ENCODE data around the gene VEPH1. TPM values are rescaled to one million over a fixed set of nuclear protein-coding genes. Genes with fewer than 3 reads are reported as not detected.

Gene VEPH1
- total RNA-seq, 1 experiment from 2014 or later, result 2.4 TPM

DNA sequence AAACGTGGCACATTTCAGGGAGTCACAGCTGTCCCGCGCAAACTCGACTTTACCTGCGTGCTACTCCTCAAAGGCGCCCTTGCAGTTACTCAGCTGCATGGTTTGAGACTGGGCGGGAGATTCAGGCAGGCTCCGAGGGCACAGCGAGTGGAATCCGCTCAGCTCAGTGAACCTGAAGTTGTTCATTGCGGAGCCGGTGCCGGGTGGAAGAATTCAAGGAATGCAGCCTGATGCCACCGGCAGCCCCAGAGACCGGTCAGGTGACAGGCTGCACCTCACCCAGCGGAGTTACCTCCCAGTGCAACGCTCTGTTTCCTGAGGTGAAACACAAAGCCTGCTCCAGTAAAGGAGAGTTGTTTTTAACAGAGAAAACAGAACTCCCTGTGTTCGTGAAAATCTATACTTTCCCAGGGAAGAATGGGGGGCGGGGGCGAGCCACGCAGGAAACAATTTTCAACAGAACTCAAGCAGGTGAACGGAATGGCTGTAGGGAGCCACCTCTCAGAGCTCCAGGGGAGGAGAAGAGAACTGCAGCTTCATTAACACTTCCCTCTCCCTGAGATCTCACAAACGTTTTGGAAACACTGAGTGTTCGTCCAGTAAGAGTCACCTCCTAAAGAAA lies 3.8 kb downstream of the VEPH1 start:
- ChIA-PET CTCF (interaction anchor here (0.6 to 11.6 kb wide), 11 partner anchors 16 to 1489 kb away, joined by 3 to 282 read pairs (median 3); partner anchors contain the start of gene PTX3), POLR2A (interaction anchor here (0.6 to 2.9 kb wide), 12 partner anchors 9 to 1970 kb away, joined by 3 to 20 read pairs (median 4); partner anchors contain the start of gene PTX3)
- intact Hi-C loops (cut with micrococcal nuclease), result no loop called here
- H3K4me1 Mint-ChIP-seq (ENCODE audit: insufficient read depth, unreplicated experiment), result peaks cover 21% of the 10 kb centered on the region
- no TSS peak for BruUV-seq (replicated peaks)
- peak; percentile 49 for DNase-seq (ENCODE audit: unreplicated experiment)
- H3K27me3 Mint-ChIP-seq (ENCODE audit: insufficient read depth, unreplicated experiment), result no peaks in the 10 kb centered on the region
- H3K4me3 Mint-ChIP-seq (ENCODE audit: unreplicated experiment), result peak overlapping the region; percentile 81
- H3K36me3 Mint-ChIP-seq (ENCODE audit: insufficient read depth, unreplicated experiment), result no peaks in the 10 kb centered on the region
- TF ChIP-seq, protein P1, sequence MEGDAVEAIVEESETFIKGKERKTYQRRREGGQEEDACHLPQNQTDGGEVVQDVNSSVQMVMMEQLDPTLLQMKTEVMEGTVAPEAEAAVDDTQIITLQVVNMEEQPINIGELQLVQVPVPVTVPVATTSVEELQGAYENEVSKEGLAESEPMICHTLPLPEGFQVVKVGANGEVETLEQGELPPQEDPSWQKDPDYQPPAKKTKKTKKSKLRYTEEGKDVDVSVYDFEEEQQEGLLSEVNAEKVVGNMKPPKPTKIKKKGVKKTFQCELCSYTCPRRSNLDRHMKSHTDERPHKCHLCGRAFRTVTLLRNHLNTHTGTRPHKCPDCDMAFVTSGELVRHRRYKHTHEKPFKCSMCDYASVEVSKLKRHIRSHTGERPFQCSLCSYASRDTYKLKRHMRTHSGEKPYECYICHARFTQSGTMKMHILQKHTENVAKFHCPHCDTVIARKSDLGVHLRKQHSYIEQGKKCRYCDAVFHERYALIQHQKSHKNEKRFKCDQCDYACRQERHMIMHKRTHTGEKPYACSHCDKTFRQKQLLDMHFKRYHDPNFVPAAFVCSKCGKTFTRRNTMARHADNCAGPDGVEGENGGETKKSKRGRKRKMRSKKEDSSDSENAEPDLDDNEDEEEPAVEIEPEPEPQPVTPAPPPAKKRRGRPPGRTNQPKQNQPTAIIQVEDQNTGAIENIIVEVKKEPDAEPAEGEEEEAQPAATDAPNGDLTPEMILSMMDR (IDR thresholded peaks at IDR 0.05; ENCODE audit: unreplicated experiment), result no peak
- no peaks in the 10 kb centered on the region for H3K9me3 Mint-ChIP-seq (ENCODE audit: unreplicated experiment)
- peak overlapping the region; percentile 82 for H3K27ac Mint-ChIP-seq (ENCODE audit: low read depth, unreplicated experiment)

DNA sequence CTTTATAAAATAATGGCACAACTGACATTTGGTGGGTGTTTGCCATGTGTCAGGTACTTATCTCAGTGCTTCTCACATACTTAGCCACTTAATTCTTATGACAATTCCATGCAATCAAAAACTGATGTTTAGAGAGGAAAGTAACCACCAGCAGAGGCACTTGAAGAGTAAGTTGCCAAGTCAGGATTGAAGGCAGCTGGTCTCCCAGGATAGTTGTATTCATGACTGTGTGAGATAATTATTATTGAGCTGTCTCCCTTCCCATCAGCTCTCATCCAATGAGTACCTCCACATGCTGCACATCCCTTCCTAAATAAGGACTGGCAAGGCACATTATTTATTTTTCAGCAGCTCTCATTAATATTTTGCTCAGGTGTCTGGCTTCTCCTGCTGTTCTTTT lies 4.8 kb downstream of the VEPH1 start:
- intact Hi-C loops (cut with micrococcal nuclease), result no loop called here
- no peak for DNase-seq (ENCODE audit: unreplicated experiment)
- H3K4me3 Mint-ChIP-seq (ENCODE audit: unreplicated experiment), result no peak overlapping the region
- TF ChIP-seq, protein P1 (IDR thresholded peaks at IDR 0.05; ENCODE audit: unreplicated experiment), result no peak
- CTCF ChIA-PET, result interaction anchor here (0.6 to 11.6 kb wide), 9 partner anchors 34 to 1374 kb away, joined by 3 to 282 read pairs (median 4); no protein-coding TSS in a partner anchor
- H3K27ac Mint-ChIP-seq (ENCODE audit: low read depth, unreplicated experiment), result no peak overlapping the region
- H3K4me1 Mint-ChIP-seq (ENCODE audit: insufficient read depth, unreplicated experiment), result peaks cover 27% of the 10 kb centered on the region
- H3K36me3 Mint-ChIP-seq (ENCODE audit: insufficient read depth, unreplicated experiment), result no peaks in the 10 kb centered on the region
- POLR2A ChIA-PET, result interaction anchor here (2.0 to 2.9 kb wide), 3 partner anchors 34 to 338 kb away, joined by 8 to 20 read pairs (median 14); no protein-coding TSS in a partner anchor
- H3K9me3 Mint-ChIP-seq (ENCODE audit: unreplicated experiment), result no peaks in the 10 kb centered on the region
- no TSS peak for BruUV-seq (replicated peaks)
- no peaks in the 10 kb centered on the region for H3K27me3 Mint-ChIP-seq (ENCODE audit: insufficient read depth, unreplicated experiment)

DNA sequence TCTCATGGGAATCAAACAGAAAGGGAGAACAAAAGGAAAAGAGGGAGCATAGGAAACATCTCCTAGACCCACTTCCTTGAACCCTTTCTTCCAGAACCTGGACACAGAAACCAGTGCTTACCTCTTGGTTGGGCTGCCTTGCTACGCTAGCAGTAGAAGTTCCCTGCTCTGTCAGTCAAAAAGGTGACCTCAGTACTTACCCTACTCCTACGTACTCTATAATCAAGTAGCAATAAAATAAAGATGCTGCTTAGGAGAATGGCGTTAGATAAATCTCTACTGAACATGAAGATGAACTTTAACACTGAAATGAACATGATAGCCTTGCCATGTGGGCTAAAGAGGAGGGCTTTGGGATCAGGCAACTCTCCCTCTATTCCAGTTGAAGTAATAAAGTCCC lies 7.4 kb downstream of the VEPH1 start:
- Mint-ChIP-seq H3K36me3 (ENCODE audit: insufficient read depth, unreplicated experiment) (no peaks in the 10 kb centered on the region), H3K27ac (ENCODE audit: low read depth, unreplicated experiment) (no peak overlapping the region), H3K4me1 (ENCODE audit: insufficient read depth, unreplicated experiment) (peaks cover 30% of the 10 kb centered on the region), H3K4me3 (ENCODE audit: unreplicated experiment) (no peak overlapping the region), H3K9me3 (ENCODE audit: unreplicated experiment) (no peaks in the 10 kb centered on the region), H3K27me3 (ENCODE audit: insufficient read depth, unreplicated experiment) (no peaks in the 10 kb centered on the region)
- CTCF ChIA-PET, result interaction anchor here (0.5 to 11.6 kb wide), 7 partner anchors 12 to 1293 kb away, joined by 3 to 282 read pairs (median 4); no protein-coding TSS in a partner anchor
- BruUV-seq (replicated peaks), result no TSS peak
- TF ChIP-seq, protein P1 (IDR thresholded peaks at IDR 0.05; ENCODE audit: unreplicated experiment), result no peak
- POLR2A ChIA-PET, result interaction anchor here (0.9 kb wide), 1 partner anchor 335 kb away, joined by 5 read pairs; the partner anchor contains the start of gene CCNL1
- intact Hi-C loops (cut with micrococcal nuclease), result no loop called here
- no peak for DNase-seq (ENCODE audit: unreplicated experiment)

DNA sequence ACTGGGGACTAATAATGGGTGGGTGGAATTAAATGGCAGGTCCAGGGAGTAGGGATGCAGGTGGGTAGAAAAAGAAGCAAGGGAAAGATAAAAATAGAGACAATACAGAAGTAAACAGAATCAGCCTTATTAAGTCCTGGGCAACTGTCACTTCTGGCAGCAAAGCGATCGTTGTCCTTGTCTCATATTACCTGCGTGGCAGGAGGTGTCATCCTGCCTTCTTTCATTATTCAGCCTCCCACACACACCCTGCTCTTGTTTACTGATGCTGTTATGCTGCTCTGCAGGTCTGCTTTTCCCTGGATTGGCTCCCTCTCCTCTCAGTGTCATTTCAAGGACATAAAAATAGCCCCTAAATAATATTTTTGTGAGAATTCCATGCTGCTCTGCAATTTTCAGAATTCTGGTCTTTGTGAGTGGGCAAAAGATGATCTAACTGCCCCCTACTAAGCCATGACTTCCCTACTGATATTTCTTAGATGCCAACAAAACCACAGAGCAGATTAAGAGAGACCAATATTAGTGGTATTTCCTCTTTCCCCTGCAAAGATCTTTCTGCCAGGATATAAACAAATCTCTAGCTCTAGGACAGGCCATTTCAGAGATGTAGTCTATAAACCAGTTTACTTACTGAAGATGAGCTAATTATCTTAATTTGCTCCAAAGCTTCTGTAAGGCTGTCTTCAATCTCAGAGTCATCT lies 8.5 kb downstream of the VEPH1 start:
- BruUV-seq (replicated peaks), result no TSS peak
- no peak overlapping the region for H3K4me3 Mint-ChIP-seq (ENCODE audit: unreplicated experiment)
- DNase-seq (ENCODE audit: unreplicated experiment), result no peak
- no peak overlapping the region for H3K27ac Mint-ChIP-seq (ENCODE audit: low read depth, unreplicated experiment)
- peaks cover 22% of the 10 kb centered on the region for H3K4me1 Mint-ChIP-seq (ENCODE audit: insufficient read depth, unreplicated experiment)
- ChIA-PET CTCF (interaction anchor here (0.6 to 11.6 kb wide), 8 partner anchors 8 to 353 kb away, joined by 3 to 282 read pairs (median 4); no protein-coding TSS in a partner anchor), POLR2A (interaction anchor here (0.6 kb wide), 1 partner anchor 28 kb away, joined by 4 read pairs; no protein-coding TSS in a partner anchor)
- no peaks in the 10 kb centered on the region for H3K27me3 Mint-ChIP-seq (ENCODE audit: insufficient read depth, unreplicated experiment)
- TF ChIP-seq, protein P1 (IDR thresholded peaks at IDR 0.05; ENCODE audit: unreplicated experiment), result no peak
- intact Hi-C loops (cut with micrococcal nuclease), result no loop called here
- H3K9me3 Mint-ChIP-seq (ENCODE audit: unreplicated experiment), result no peaks in the 10 kb centered on the region
- H3K36me3 Mint-ChIP-seq (ENCODE audit: insufficient read depth, unreplicated experiment), result no peaks in the 10 kb centered on the region
